K562 (cell line): Measurements from ENCODE around the gene NOD1. TPM values are rescaled to one million over a fixed set of nuclear protein-coding genes. Genes with fewer than 3 reads are reported as not detected.

ENCODE experiments used
- ATAC-seq: fragments of 200-7000 bp; cut with Tn5 transposase; 3 replicates; pipeline ENCODE4 v1.9.1; 2020; ENCODE audit warnings: moderate library complexity
- BruUV-seq: library from RNA; stranded (reverse); fragments of 400-500 nt; replicated peaks from 2 replicates; lab custom pipeline; 2021; lab: Mats Ljungman, UMichigan
- CTCF ChIA-PET: fragments of 300-600 bp; formaldehyde crosslinking; extraction: SDS; loops from one replicate; lab custom pipeline; 2021; ENCODE audit warnings: low intra/inter-chr PET ratio; lab: Yijun Ruan, JAX
- POLR2A ChIA-PET: fragments of 300-600, 350-650 bp; sonication (Branson Sonifier 250); formaldehyde crosslinking; extraction: SDS; loops from one replicate; lab custom pipeline; 2021; ENCODE audit warnings: antibody characterized with exemption, inconsistent platforms; lab: Yijun Ruan, JAX
- DNase-seq, 4 experiments: peaks; one replicate each; pipeline versions ENCODE4 v3.0.0 to v3.0.0-alpha.2; 2011 to 2018; ENCODE audit warnings: low spot score in 3 of 4, mixed read lengths in 3 of 4; ENCODE audit errors: extremely low read depth in 1 of 4
- FAIRE-seq: peaks from 2 replicates; lab custom pipeline; 2011; peaks lifted over from hg19 to GRCh38; lab: Jason Lieb, UNC
- H2AFZ ChIP-seq: 2 replicates; pipeline ENCODE4 v1.6.0; 2011; ENCODE audit warnings: low read depth, low read length, control low read depth, inconsistent platforms
- H3K27ac ChIP-seq: fragments of 200-600 bp; 3 replicates; pipeline ENCODE4 v1.8.0; 2011; ENCODE audit warnings: low read depth, mild to moderate bottlenecking, control low read depth, inconsistent platforms, low read length, moderate library complexity, mixed read lengths; ENCODE audit errors: extremely low read depth
- H3K27me3 ChIP-seq, 2 experiments: fragments of 300-600 bp in 1 of 2; 2 replicates in 1 of 2; 3 replicates in 1 of 2; pipeline versions ENCODE4 v1.6.0 to v1.8.0; 2011; ENCODE audit warnings: inconsistent platforms in 2 of 2, low read length in 2 of 2, mild to moderate bottlenecking in 1 of 2, mixed read lengths in 1 of 2, moderate library complexity in 1 of 2; ENCODE audit not compliant: control insufficient read depth in 2 of 2, insufficient read depth in 2 of 2
- H3K36me3 ChIP-seq: fragments of 300-600 bp; 3 replicates; pipeline ENCODE4 v1.8.0; 2011; ENCODE audit warnings: mild to moderate bottlenecking, low read length, inconsistent platforms; ENCODE audit not compliant: control insufficient read depth, insufficient read depth
- H3K4me1 ChIP-seq, 2 experiments: fragments of 200-600 bp in 1 of 2; replicated peaks in 1 of 2; 2 replicates in 1 of 2; 3 replicates in 1 of 2; pipeline versions ENCODE4 v1.5.1 to v1.8.0; 2011; ENCODE audit warnings: inconsistent platforms in 2 of 2, low read length in 2 of 2, mild to moderate bottlenecking in 1 of 2, mixed read lengths in 1 of 2, moderate library complexity in 1 of 2; ENCODE audit not compliant: control insufficient read depth in 2 of 2, insufficient read depth in 2 of 2
- H3K4me2 ChIP-seq: 2 replicates; pipeline ENCODE4 v1.6.1; 2011; ENCODE audit warnings: low read length, control low read depth, inconsistent platforms, mixed read lengths; ENCODE audit not compliant: insufficient read depth
- H3K4me3 ChIP-seq: fragments of 200-600 bp; sonication (generic), shearing (Covaris generic); 2 replicates; pipeline ENCODE4 v1.5.1; 2016; ENCODE audit warnings: control low read depth, inconsistent platforms
- H3K79me2 ChIP-seq: fragments of 200-600 bp; 3 replicates; pipeline ENCODE4 v1.8.0; 2011; ENCODE audit warnings: low read length, inconsistent platforms; ENCODE audit not compliant: control insufficient read depth, insufficient read depth
- H3K9ac ChIP-seq, 2 experiments: 2 replicates each; pipeline versions ENCODE4 v1.6.0 to v1.6.1; 2011; ENCODE audit warnings: low read depth in 2 of 2, low read length in 2 of 2, control low read depth in 1 of 2, inconsistent platforms in 1 of 2, mild to moderate bottlenecking in 1 of 2, mixed read lengths in 1 of 2; ENCODE audit not compliant: insufficient read depth in 1 of 2
- H3K9me1 ChIP-seq: one replicate; pipeline ENCODE4 v1.6.0; 2011; ENCODE audit warnings: inconsistent platforms, mild to moderate bottlenecking, low read length, moderate library complexity; ENCODE audit not compliant: control insufficient read depth, insufficient read depth
- H3K9me3 ChIP-seq: replicated peaks from 2 replicates; pipeline ENCODE4 v1.5.1; 2011; ENCODE audit warnings: low read depth, low read length, inconsistent platforms; ENCODE audit not compliant: control insufficient read depth, insufficient read depth
- H4K20me1 ChIP-seq: replicated peaks from 2 replicates; pipeline ENCODE4 v1.6.1; 2011; ENCODE audit warnings: low read length, inconsistent platforms, mixed read lengths; ENCODE audit not compliant: control insufficient read depth, insufficient read depth
- ELK1 ChIP-seq: sonication (generic); formaldehyde crosslinking; IDR thresholded peaks from 2 replicates; pipeline ENCODE4 v1.8.1; 2022; ENCODE audit warnings: missing genetic modification reagents
- NR2F6 ChIP-seq: fragments of 450-650 bp; formaldehyde crosslinking; IDR thresholded peaks from 2 replicates; pipeline ENCODE4 v1.4.0; 2020; ENCODE audit warnings: mild to moderate bottlenecking
- PREB ChIP-seq: sonication (generic); formaldehyde crosslinking; IDR thresholded peaks from 2 replicates; pipeline ENCODE4 v1.8.1; 2023; ENCODE audit warnings: mild to moderate bottlenecking, missing genetic modification reagents
- TOE1 ChIP-seq, 2 experiments: fragments of 450-650 bp in 1 of 2; sonication (generic) in 1 of 2; formaldehyde crosslinking in 1 of 2; IDR thresholded peaks; 2 replicates each; pipeline versions ENCODE4 v1.7.1 to v1.8.0; 2016 to 2022; ENCODE audit warnings: borderline replicate concordance in 2 of 2, mild to moderate bottlenecking in 2 of 2, antibody characterized with exemption in 1 of 2, inconsistent platforms in 1 of 2, low read depth in 1 of 2, missing genetic modification reagents in 1 of 2, moderate library complexity in 1 of 2
- XRCC5 ChIP-seq: fragments of 200-400 bp; formaldehyde crosslinking; IDR thresholded peaks from 2 replicates; pipeline ENCODE4 v1.6.1; 2017; ENCODE audit warnings: low read depth, mild to moderate bottlenecking, low read length
- ZNF3 ChIP-seq: fragments of 250-450 bp; sonication (Bioruptor Pico); IDR thresholded peaks from 2 replicates; pipeline ENCODE4 v1.5.0; 2021; ENCODE audit warnings: mild to moderate bottlenecking, moderate library complexity
- WGBS: fragments of 100-300 bp; shearing (Covaris generic); methylation state at CpG from one replicate; pipeline ENCODE4 v1.1.6; 2016; ENCODE audit warnings: low coverage, mixed read lengths; ENCODE audit not compliant: insufficient coverage; ENCODE audit errors: missing lambda C conversion rate; 5-methylcytosine and 5-hydroxymethylcytosine counted together
- in situ Hi-C: fragments of 300-500 bp; cut with MboI; formaldehyde crosslinking; loops from 4 replicates; pipeline ENCODE4 v1.15.0; 2018; ENCODE audit warnings: inconsistent platforms, mixed read lengths
- intact Hi-C: fragments of 100-400 bp; cut with micrococcal nuclease; formaldehyde crosslinking; loops from 2 replicates; pipeline ENCODE4 v1.14.2; 2022
- polyA plus RNA-seq, 8 experiments: library from polyadenylated mRNA; depleted of rRNA in 4 of 8; stranded (reverse) in 5 of 8; unstranded in 3 of 8; fragments of >200 nt; fragmentation: Nextera tagmentation in 2 of 8; fragmentation: Illumina TruSeq in 1 of 8; extraction: Ambion mirVana in 2 of 8; extraction: Trizol in 1 of 8; gene quantifications; 2 replicates each; pipeline versions ENCODE4 v1.2.1 to v1.2.3, GENCODE V29; 2011 to 2014; ENCODE audit warnings: inconsistent platforms in 1 of 8, missing spikeins in 1 of 8
- total RNA-seq, 7 experiments: library from RNA; depleted of rRNA in 6 of 7; stranded (reverse); fragments of >200 nt in 6 of 7; fragmentation: Illumina TruSeq in 2 of 7; extraction: Trizol in 2 of 7; gene quantifications; 2 replicates each; pipeline versions ENCODE4 v1.2.1 to v1.2.3, GENCODE V29; 2011 to 2021; ENCODE audit warnings: low replicate concordance in 1 of 7
- TF ChIP-seq, protein P1 (sequence below): sonication (generic); formaldehyde crosslinking; IDR thresholded peaks from 2 replicates; pipeline ENCODE4 v1.8.0; 2022; ENCODE audit warnings: missing genetic modification reagents, mild to moderate bottlenecking, moderate library complexity, borderline replicate concordance

NOD1 gene
- total and polyA plus RNA-seq, 9 of the 15 experiments (the other 6 are each of a cell fraction or from before 2014, with no cell fraction given): 0.34 to 7.1 (median 4.7) TPM

DNA sequence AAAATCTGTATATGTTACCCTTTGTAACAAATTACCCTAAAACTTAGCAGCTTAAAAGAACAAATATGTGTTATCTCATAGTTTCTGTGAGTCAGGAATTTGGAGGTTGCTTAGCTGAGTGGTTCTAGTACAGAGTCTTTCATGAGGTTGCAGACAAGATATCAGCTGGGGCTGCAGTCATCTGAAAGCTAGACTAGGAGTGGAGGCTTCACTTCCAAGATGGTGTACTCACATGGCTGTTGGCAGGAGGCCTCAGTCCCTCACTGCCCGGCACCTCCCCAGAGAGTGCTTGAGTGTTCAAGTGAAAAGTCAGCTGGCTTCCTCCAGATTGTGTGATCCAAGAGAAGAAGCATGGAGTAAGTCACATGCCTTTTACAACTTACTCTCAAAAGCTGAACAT lies 42.9 kb upstream of the NOD1 start:
- ATAC-seq: peak; percentile 53; the same call in 2 of the 3 replicates
- no peak overlapping the region for H3K27ac ChIP-seq
- no peak overlapping the region for H3K4me3 ChIP-seq
- no TSS peak for BruUV-seq
- no peaks in the 10 kb centered on the region for H3K79me2 ChIP-seq
- peak; percentile 67 for FAIRE-seq
- H2AFZ ChIP-seq: no peak overlapping the region
- H3K4me2 ChIP-seq: no peak overlapping the region
- peak in 1 of 4 experiments; percentile 21 for DNase-seq
- POLR2A ChIA-PET: interaction anchor here (1.1 to 1.4 kb wide), 3 partner anchors 10 to 17 kb away, joined by 3 to 8 read pairs (median 4); partner anchors contain the start of gene GGCT
- in situ Hi-C loops: no loop called here
- no peaks in the 10 kb centered on the region for H3K9me3 ChIP-seq
- H3K4me1 ChIP-seq: peaks cover 8 to 11% of the 10 kb centered on the region in 2 experiments
- intact Hi-C loops: no loop called here
- no peak overlapping the region for H3K9ac ChIP-seq
- H4K20me1 ChIP-seq: no peaks in the 10 kb centered on the region
- 9% methylated on average over 1 of the region's 1 CpG for WGBS
- no peaks in the 10 kb centered on the region for H3K27me3 ChIP-seq
- H3K36me3 ChIP-seq: no peaks in the 10 kb centered on the region
- H3K9me1 ChIP-seq: peaks cover 5% of the 10 kb centered on the region
- CTCF ChIA-PET: no interaction called here
- TF ChIP-seq ELK1 (CRISPR knock-in tag) (no peak), PREB (CRISPR knock-in tag) (no peak), XRCC5 (no peak), TOE1 (IDR thresholded peaks at IDR 0.05; ENCODE audit: borderline replicate concordance) (no peak), TOE1 (CRISPR knock-in tag; IDR thresholded peaks at IDR 0.05; ENCODE audit: borderline replicate concordance, low read depth) (no peak), NR2F6 (CRISPR knock-in tag) (no peak), ZNF3 (no peak)
- TF ChIP-seq, protein P1, sequence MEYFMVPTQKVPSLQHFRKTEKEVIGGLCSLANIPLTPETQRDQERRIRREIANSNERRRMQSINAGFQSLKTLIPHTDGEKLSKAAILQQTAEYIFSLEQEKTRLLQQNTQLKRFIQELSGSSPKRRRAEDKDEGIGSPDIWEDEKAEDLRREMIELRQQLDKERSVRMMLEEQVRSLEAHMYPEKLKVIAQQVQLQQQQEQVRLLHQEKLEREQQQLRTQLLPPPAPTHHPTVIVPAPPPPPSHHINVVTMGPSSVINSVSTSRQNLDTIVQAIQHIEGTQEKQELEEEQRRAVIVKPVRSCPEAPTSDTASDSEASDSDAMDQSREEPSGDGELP (CRISPR knock-in tag): peak; percentile 56; the same call in 1 of the 2 replicates
